Colon (tissue), 2 donors: ENCODE results near the gene SNAPC2.
"Not testable (repeated sequence)": the region's sequence is repeated elsewhere in the genome, so short reads cannot be mapped to it uniquely, and the experiment has no call there.

ENCODE experiments used
- FAIRE-seq: peaks from 2 replicates; lab custom pipeline; 2012; peaks lifted over from hg19 to GRCh38; lab: Jason Lieb, UNC
- donor health status: control.
- donor health status: control.

SNAPC2 gene

GRCh38 chr19:7933411-7933810 is 13.3 kb downstream of the SNAPC2 start:
- FAIRE-seq = no peak

DNA sequence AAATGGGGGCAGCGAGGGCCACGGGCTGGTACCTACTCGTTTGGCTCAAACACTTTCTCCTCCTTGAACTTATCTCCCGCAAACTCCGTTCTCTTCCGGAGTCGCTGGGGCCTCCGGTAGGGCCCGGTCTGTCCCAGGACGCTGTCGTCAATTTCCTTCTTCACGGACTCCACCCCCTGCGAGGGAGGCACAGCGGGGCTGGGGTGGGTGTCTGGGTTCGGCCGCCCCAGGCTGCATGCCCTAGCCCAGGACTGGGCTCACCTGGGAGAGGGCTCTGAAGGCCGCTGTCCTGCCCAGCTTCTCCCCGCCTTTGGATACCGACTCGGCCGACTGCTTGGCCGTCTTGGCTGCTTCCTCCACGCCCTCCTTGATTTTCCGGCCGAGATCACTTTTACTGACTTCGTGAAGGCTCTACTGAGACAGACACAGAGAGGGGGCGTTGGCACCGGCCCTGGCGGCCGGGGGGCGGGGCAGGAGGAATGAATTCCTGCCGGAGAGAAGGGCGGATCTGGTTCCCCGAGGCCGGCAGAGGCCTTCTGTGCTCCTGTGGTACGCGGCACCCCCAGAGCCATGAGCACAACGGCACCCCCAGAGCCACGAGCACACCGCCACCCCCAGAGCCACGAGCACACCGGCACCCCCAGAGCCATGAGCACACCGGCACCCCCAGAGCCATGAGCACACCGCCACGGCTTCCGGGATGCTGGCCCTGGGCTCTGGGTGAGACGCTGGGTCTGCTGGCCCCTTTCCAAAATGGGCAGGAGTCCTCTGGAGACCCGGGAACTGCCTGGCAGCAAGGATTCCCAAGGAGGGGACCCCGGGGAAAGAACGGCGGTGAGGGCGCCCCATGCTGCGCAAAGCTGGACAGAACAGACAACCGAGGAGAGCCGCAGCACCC is 13.9 kb downstream of the SNAPC2 start:
- no peak for FAIRE-seq

DNA sequence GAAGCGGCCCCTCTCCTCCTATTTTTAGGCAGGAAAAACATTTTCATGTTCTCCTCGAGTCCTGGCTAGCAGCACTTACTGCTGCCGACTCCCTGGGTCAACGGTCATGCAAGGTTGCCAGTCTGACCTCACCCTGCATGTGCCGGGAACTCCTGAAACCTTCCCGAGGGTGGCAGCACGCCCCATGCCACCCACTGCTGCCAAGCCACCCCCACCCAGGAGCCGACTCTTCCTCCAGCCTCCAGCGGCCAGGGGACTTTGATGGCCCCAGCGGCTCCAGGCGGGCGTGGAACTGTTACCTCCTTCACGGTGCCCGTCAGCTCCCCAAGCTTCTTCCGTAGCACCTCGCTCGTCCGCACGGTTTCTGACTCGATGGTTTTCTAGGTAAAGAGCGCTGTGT is 14.6 kb downstream of the SNAPC2 start:
- FAIRE-seq = no peak

DNA sequence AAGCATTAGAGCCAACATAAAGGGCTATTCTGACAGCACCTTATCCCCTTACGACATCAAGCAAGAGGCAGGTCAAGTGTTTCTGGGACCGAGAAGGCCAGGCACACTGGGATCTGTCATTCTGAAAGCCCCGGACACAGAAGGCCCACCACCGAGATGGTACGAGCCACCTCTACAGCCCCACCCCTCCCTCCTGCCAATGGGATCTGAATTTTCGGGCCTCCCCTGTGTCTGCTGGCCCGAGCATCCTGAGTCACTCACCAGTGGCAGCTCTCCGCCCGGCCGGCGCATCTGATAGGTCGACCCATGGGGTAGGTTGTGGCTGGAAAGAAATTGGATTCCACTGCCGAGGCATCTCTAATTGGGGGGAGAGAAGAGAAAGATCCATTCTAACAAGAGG is 20.7 kb downstream of the SNAPC2 start:
- no peak for FAIRE-seq

GRCh38 chr19:7941895-7942596 is 21.9 kb downstream of the SNAPC2 start:
- no peak for FAIRE-seq

- FAIRE-seq = no peak
These were observed 22.9 kb downstream of the SNAPC2 start for GRCh38 chr19:7942981-7943443.

DNA sequence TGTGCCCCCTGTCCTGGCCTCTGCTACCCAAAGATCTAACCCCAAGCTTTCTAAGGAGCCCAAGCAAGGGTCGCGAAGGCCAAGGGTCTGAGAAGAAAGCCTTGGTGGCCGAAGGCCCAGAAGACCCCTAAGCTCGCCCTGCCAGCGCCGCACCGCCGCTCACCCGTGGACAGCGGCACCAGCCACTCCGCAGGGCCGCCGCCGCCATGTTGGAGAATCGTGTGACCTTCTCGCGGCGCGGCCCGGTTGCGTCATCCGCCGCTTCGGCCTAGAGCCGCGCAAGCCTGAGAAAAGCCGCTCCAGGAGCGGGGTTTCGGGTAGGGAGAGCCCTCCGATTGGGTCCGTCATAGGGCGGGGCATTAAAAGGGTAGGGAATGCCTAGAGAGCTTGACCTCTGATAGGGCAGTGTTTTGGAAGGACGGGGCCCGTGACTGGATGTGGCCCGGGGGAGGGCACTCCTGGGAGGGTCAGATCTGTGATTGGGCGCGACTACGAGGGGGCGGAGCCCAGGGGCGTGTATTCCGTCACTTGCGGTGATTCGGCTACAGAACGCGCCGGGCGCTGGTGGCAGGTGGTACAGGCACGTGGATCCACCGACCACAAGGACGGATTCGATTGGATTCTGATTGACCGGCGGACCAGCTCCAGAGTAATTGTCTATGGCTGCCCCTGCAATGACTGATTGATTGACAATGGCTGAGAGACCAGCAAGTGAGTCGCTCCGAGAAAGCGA is 23.5 kb downstream of the SNAPC2 start, which contains the start of gene TIMM44:
Gene TIMM44 (minus strand): TSS at position 223 of the 733 bp plus-strand sequence. CDS start 15 bp downstream, at position 208.
- FAIRE-seq = peak; percentile 96

DNA sequence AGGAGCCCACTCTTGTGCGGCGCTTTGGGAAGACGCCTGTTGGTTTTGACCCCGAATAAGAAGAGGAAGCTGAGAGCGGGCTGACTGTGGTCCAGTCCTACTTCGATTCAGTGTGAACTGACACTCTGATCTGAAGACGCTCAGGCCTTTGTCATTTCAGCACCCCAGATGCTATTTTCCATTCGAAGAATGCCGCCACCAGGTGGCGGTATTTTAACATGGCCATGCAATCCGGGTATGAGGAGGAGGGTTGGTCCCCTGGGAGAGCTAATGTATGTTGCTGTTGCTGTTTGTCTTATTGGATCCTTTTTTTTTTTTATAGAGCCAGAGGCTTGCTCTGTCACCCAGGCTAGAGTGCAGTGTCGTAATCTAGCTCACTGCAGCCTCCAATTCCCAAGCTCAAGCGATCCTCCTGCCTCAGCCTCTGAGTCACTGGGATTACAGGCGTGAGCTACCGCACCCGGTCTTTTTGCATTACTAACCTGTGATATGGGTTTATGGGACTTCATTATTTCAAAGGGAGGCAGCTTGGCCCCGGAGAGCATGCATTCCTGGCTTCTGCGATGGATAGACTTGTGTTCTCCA is 24.1 kb downstream of the SNAPC2 start:
- no peak for FAIRE-seq

DNA sequence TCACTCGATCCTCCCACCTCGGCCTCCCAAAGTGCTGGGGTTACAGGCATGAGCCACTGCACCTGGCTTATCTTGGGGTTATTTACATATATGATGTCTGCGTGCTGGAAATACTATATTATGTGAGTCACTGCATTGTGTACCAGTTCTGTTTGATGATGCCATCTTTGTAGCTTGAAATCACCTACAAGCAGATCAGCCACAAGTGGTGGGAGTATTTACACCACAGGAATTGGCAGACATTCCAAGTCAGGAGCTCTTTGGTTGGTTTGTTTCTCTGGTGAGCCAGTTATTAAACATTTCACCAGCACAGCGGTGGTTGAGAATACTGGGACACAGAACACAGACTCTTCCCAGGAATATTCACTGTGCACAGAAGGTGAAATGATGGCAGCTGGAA is 27.8 kb downstream of the SNAPC2 start:
- no peak for FAIRE-seq

GRCh38 chr19:7953060-7953459 is 32.9 kb downstream of the SNAPC2 start:
- no peak for FAIRE-seq

- FAIRE-seq = no peak
These were observed 33.4 kb downstream of the SNAPC2 start for GRCh38 chr19:7953576-7953975.

GRCh38 chr19:7955696-7956095 is 35.6 kb downstream of the SNAPC2 start:
- FAIRE-seq = no peak

- no peak for FAIRE-seq
These were observed 39.1 kb downstream of the SNAPC2 start for GRCh38 chr19:7959211-7959610.

DNA sequence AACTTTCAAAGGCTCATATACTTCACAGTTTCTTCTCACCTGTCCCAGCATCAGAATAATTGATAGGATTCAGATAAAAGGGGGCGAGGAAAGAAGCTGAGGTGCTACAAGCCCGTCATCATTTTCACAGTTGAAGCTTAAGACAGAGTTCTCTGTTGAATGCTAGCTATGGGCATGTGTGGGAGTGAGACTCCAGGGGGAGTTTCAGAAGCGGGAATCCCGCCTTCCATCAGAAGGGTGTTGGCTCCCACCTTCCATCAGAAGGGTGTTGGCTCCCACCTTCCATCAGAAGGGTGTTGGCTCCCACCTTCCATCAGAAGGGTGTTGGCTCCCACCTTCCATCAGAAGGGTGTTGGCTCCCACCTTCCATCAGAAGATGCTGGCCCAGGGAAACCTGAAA is 40.9 kb downstream of the SNAPC2 start:
- FAIRE-seq = not testable (repeated sequence)

GRCh38 chr19:7961920-7962626 is 41.9 kb downstream of the SNAPC2 start:
- no peak for FAIRE-seq

DNA sequence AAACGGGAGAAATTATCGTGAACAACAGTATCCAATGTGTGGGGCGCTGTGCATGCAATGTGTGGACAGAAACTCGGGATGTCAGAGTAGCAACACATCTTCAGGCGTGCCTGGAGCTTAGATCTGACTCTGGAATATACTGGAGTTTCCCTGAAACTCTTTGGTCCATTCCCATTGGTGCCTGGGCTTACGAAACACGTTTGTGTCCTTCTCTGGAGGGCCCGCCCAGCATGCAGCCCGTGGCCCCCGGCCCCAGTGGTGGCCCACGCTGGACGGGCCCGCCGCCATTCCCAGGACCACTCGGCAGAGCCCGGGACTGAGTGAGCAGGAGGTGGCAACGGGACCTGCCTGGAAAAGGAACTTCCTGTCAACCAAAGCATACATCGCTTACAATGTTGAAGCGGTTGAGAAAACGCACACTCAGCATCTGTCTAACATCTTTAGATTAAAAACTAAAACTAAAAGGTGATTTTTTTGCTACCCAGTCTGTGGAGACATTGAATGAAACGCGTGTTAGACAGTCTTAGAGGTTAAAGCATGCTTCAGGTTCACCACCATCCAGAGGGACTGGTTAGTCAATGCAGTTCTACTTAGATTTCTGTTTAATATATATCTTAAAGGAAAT is 42.6 kb downstream of the SNAPC2 start:
- no peak for FAIRE-seq

GRCh38 chr19:7963566-7963965 is 43.4 kb downstream of the SNAPC2 start:
- FAIRE-seq = no peak

- no peak for FAIRE-seq
These were observed 45.2 kb downstream of the SNAPC2 start for GRCh38 chr19:7965259-7965841.

- FAIRE-seq = no peak
These were observed 46.0 kb downstream of the SNAPC2 start for GRCh38 chr19:7965921-7966665.
